SJCRH30 (cell line): ENCODE results near the gene TAOK1. TPM values are rescaled to one million over a fixed set of nuclear protein-coding genes. Genes with fewer than 3 reads are reported as not detected.
A peak's percentile ranks its signal among the peaks of the same experiment; 100 is the strongest.

Experiments
- DNase-seq, 2 experiments: peaks; one replicate each; pipeline ENCODE4 v3.0.0-alpha.2; 2015 to 2020
- H3K27ac ChIP-seq: fragments of 250-450 bp; sonication (Bioruptor Pico); 2 replicates; pipeline ENCODE4 v1.5.1; 2020; ENCODE audit warnings: mild to moderate bottlenecking, moderate library complexity
- H3K27me3 ChIP-seq: fragments of 250-450 bp; sonication (Bioruptor Pico); 2 replicates; pipeline ENCODE4 v1.5.1; 2020; ENCODE audit warnings: mild to moderate bottlenecking, moderate library complexity
- H3K36me3 ChIP-seq: fragments of 250-450 bp; sonication (Bioruptor Pico); 2 replicates; pipeline ENCODE4 v1.5.1; 2020; ENCODE audit warnings: mild to moderate bottlenecking, moderate library complexity
- H3K4me1 ChIP-seq: fragments of 250-450 bp; sonication (Bioruptor Pico); 2 replicates; pipeline ENCODE4 v1.5.1; 2020; ENCODE audit warnings: mild to moderate bottlenecking, moderate library complexity
- H3K4me3 ChIP-seq: fragments of 250-450 bp; sonication (Bioruptor Pico); 2 replicates; pipeline ENCODE4 v1.5.1; 2020; ENCODE audit warnings: mild to moderate bottlenecking, moderate library complexity
- H3K9me3 ChIP-seq: fragments of 250-450 bp; sonication (Bioruptor Pico); replicated peaks from 2 replicates; pipeline ENCODE4 v1.5.1; 2020; ENCODE audit warnings: mild to moderate bottlenecking, moderate library complexity
- total RNA-seq: library from RNA; depleted of rRNA; stranded (reverse); fragments of >200 nt; shearing (Covaris generic); gene quantifications from 2 replicates; pipeline ENCODE4 v1.2.3, GENCODE V29; 2014

TAOK1 gene
- total RNA-seq, 1 experiment from 2014 or later: 66.3 TPM

DNA sequence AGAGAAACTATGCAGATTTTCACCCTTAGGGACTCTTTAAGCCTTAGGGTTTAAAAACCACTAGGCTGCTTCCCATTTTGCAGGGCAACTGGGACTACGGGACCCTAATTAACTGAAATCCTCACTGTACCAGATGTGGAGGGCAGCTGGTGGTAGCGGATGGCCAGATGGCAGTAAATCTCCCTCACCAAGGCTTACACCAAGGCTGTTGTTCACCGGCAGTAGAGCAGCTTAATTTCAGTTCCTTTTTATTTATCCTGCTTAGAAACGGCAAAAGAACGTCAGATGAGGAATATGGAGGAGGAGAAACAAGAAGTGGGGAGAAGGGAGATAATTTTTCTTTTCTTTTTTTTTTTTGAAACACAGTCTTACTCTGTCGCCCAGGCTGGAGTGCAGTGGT, 170.2 kb downstream of the TAOK1 start:
- peaks cover 11% of the 10 kb centered on the region for H3K4me1 ChIP-seq
- DNase-seq: peak in 1 of 2 experiments; percentile 55
- H3K27ac ChIP-seq: no peak overlapping the region
- no peaks in the 10 kb centered on the region for H3K9me3 ChIP-seq
- no peak overlapping the region for H3K4me3 ChIP-seq
- H3K27me3 ChIP-seq: no peaks in the 10 kb centered on the region
- H3K36me3 ChIP-seq: no peaks in the 10 kb centered on the region

DNA sequence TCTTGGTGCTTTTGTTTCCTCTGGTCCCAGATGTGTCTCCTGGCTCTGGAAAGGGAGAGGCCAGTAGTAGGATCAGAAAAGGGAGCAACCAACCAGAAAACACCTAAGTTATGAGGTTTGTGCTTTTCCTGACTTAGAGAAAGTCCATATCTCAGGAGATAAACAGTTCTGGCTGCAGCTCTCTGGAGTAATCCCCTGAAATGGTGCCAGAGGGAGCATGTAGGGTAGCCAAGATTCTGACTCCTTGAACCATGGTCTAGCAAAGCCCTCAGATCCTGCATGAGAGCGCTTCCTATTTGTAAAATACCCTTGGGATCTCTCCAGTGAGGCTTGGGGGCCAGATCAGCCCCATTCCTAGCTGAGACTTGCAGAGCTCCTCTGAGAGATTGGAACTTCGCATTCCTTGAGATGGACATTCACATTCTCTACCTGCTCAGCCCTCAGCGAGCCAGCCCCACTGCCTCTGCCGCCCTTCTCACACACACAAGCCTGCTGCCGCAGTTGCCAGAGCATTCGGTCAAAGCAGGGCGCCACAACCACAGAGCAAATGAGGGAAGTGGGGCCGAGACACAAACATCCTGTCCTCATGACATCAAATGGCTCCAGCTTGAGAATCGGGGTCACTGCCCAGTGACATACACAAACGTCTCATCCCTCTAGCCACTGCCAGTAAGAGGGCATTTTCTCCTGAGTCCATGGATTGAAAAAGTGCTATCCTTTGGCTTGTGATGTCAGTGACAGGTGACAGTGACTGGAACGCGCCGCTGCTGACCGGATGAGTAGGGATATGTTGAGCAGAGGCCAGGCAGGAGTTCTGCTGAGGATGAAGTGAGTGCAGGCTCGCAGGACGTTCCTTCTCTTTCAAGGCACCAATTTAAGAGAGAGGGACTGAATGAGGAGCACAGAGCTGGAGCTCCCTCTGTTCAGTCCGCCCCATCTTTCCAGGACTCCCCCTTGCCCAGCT, 171.7 kb downstream of the TAOK1 start:
- Histone ChIP-seq H3K27me3 (no peaks in the 10 kb centered on the region), H3K4me1 (peaks cover 11% of the 10 kb centered on the region), H3K9me3 (no peaks in the 10 kb centered on the region), H3K4me3 (no peak overlapping the region), H3K27ac (no peak overlapping the region), H3K36me3 (no peaks in the 10 kb centered on the region)
- no peak for DNase-seq

DNA sequence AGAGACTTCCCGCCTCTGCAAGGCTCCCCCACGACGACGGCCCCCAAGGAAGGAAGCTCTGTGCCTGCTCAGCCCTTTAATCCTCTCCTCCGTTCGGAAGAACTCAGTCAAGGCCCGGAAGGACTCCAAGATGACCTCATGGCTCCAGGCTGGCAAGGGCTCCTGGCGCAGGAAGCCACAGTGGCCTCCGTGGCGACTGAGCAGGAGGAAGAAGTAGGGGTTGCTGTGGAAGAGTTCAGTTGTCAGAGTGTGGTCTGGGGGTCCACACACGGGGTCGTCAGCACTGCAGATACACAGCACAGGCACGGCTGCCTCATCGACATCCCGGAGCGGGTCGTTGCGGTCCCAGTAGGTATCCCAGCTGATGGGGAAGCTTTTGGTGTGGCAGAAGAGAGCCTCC, 172.5 kb downstream of the TAOK1 start:
- no peak overlapping the region for H3K4me3 ChIP-seq
- no peaks in the 10 kb centered on the region for H3K27me3 ChIP-seq
- no peak overlapping the region for H3K27ac ChIP-seq
- no peak for DNase-seq
- peaks cover 11% of the 10 kb centered on the region for H3K4me1 ChIP-seq
- no peaks in the 10 kb centered on the region for H3K36me3 ChIP-seq
- H3K9me3 ChIP-seq: no peaks in the 10 kb centered on the region

- peak; percentile 90 to 96 for DNase-seq
- H3K27ac ChIP-seq: peak overlapping the region; percentile 12; the same call in 1 of the 2 replicates
Measured at GRCh38 chr17:29563816-29564215, 173.7 kb downstream of the TAOK1 start.

DNA sequence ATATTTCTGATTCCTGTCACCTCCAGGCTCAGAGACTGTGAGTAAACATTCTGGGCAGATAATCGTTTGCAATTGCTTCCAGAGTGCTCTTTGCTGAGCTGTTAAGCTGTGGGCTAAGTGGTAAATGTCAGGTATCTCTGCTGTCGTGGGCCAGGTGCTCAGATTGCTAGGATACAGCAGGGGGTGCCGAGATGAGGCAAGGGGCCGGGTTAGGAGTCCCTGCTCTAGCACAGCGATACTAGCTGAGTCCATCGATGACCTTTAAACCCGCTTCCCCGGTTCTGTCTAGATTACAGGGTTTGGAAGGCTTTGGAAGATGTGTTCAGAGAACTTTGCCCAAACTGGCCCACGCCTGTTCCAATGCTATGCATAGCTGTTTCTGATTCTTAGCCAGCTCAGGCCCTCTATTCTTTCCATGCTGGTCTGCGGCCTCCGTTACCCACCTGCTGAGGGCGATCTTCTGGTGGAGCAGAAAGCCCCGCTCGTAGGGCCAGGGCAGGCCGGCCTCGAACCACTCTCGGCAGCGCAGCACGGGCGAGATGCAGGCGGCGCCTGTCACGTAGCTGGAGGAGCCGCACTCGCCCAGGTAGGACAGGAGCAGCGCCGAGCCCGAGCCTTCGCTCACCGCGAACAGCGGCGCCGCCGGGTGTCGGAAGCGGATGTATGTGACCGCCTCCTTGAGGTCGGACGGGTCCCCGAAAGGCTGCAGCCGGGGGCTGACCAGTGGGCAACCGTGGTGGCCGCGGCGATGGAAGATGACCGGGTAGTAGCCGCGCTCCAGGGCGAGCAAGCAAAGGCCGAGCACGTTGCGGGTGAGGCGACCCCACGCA, 175.7 kb downstream of the TAOK1 start:
- Histone ChIP-seq H3K36me3 (no peaks in the 10 kb centered on the region), H3K9me3 (no peaks in the 10 kb centered on the region), H3K27me3 (no peaks in the 10 kb centered on the region), H3K4me1 (peaks cover 11% of the 10 kb centered on the region), H3K27ac (no peak overlapping the region), H3K4me3 (peak overlapping the region; percentile 94)
- no peak for DNase-seq

More at GRCh38 chr17:29563816-29564215, 173.7 kb downstream of the TAOK1 start:
- Histone ChIP-seq H3K27me3 (no peaks in the 10 kb centered on the region), H3K4me1 (peaks cover 11% of the 10 kb centered on the region), H3K36me3 (no peaks in the 10 kb centered on the region), H3K4me3 (no peak overlapping the region), H3K9me3 (no peaks in the 10 kb centered on the region)

- peak within 1 kb of the TSS; percentile 94 for H3K4me3 ChIP-seq
- peaks cover 11% of the 10 kb centered on the region for H3K4me1 ChIP-seq
- no peaks in the 10 kb centered on the region for H3K27me3 ChIP-seq
- H3K27ac ChIP-seq: peak within 1 kb of the TSS; percentile 69
- DNase-seq: peak; percentile 63 to 65
- no peaks in the 10 kb centered on the region for H3K36me3 ChIP-seq
- H3K9me3 ChIP-seq: no peaks in the 10 kb centered on the region
Measured at GRCh38 chr17:29566473-29567303, 176.5 kb downstream of the TAOK1 start, which contains the start of gene ABHD15. Gene ABHD15 (minus strand): TSS chr17:29567037. CDS start chr17:29566966, 71 bp downstream.

DNA sequence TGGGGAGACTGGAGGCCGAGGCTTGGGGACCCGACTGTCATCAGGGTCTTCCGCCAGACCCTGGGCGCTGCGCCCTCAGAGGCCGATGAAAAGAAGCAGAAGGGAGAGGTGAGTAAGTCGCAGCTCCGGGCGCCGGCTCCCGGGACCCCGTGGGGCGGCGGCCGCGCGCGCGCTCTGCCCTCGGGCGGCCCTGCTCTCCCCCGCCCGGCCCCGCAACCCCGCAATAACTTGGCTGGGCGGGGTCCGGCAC, 177.1 kb downstream of the TAOK1 start:
- Histone ChIP-seq H3K9me3 (no peaks in the 10 kb centered on the region), H3K4me1 (peaks cover 11% of the 10 kb centered on the region), H3K4me3 (peak overlapping the region; percentile 94), H3K27ac (peak overlapping the region; percentile 69; the same call in 1 of the 2 replicates), H3K36me3 (no peaks in the 10 kb centered on the region), H3K27me3 (no peaks in the 10 kb centered on the region)
- no peak for DNase-seq

GRCh38 chr17:29567554-29568330, 177.6 kb downstream of the TAOK1 start:
- Histone ChIP-seq H3K4me1 (peaks cover 11% of the 10 kb centered on the region), H3K36me3 (no peaks in the 10 kb centered on the region), H3K27me3 (no peaks in the 10 kb centered on the region), H3K27ac (peak overlapping the region; percentile 69), H3K9me3 (no peaks in the 10 kb centered on the region), H3K4me3 (peak overlapping the region; percentile 94)
- peak; percentile 80 to 82 for DNase-seq

DNA sequence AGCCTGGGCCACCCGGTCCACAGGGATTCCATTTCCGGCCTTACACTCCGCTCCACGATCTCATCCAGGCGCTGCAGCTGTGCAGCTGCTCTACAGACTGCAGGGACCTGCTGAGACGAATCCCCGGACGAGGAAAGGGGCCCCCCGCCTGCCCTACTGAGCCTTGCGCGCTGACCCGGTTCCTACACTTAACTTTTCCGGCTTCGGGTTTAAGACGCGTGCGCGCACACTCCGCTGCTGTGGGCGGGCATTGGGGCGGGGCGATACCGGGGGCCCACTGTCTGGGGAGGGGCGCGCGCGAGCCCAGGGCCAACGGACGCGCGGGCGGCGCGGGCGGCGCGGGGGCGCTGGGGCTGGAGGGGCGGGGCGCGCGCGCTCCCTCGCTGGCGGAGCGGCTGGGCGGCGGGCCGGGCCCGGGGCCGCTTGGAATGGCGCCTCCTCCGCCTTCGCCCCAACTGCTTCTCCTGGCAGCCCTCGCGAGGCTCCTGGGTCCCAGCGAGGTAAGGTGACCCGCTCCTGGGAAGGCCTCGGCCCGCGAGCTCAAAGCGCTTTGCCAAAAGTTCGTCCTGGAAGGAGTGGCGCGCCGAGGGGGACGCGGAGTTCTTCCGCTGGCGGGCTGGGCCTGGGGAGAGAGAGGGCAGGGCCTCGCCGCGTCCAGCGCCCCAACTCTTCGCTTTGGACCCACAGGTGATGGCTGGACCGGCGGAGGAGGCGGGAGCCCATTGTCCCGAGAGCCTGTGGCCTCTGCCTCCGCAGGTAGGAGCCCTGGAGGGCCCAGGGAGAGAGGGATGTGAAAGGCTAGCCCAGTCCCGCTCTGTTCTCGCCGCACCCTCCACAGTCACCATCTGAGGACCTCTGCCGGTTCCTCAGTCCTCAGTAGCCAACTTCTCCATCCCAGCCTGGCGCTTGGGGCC, 178.4 kb downstream of the TAOK1 start, which contains the start of gene TP53I13:
Gene TP53I13 (plus strand): TSS at position 371 of the 914 bp plus-strand sequence. CDS start 58 bp downstream, at position 429.
- Histone ChIP-seq H3K27ac (peak within 1 kb of the TSS; percentile 76), H3K27me3 (no peaks in the 10 kb centered on the region), H3K36me3 (peaks cover 4% of the 10 kb centered on the region; the same call in 1 of the 2 replicates), H3K9me3 (no peaks in the 10 kb centered on the region), H3K4me3 (peak within 1 kb of the TSS; percentile 94), H3K4me1 (peaks cover 11% of the 10 kb centered on the region)
- peak; percentile 97 for DNase-seq

DNA sequence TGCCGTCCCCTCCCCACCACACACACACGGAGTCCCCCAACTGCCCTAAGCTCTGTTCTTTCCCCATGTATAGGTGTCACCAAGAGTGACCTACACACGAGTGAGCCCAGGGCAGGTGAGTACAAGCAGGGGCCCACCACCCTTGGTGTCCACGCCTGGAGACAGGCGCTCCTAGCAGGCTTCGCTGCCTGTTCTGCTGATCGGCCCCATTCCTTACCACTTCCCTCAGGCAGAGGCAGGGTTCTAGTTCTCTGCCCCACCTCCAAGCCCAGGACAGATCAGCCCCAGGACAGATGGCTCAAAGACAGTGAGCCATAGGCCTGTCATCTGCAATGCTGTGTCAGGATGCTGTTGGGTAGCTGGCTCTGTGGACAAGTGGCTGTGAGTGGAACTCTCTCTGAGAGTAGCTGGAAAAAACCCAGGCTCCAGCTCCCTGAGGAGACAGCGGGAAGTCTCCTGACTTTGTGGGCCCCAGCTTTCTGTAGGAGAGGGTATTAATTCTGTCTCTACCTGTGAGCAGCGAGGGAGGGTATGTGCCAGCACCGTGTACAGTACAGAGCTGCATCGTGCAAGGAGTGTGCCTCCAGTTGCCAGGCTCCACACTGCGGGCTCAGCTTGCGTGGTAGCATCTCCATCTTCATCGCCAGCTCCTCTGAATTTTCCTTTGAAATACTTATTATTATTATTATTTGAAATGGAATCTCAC, 179.2 kb downstream of the TAOK1 start:
- Histone ChIP-seq H3K27ac (peak overlapping the region; percentile 76; the same call in 1 of the 2 replicates), H3K4me3 (peak overlapping the region; percentile 94)

GRCh38 chr17:29570521-29570920, 180.4 kb downstream of the TAOK1 start:
- Histone ChIP-seq H3K4me1 (no peaks in the 10 kb centered on the region), H3K27me3 (no peaks in the 10 kb centered on the region), H3K9me3 (no peaks in the 10 kb centered on the region), H3K27ac (no peak overlapping the region), H3K4me3 (no peak overlapping the region), H3K36me3 (peaks cover 14% of the 10 kb centered on the region)
- no peak for DNase-seq

More for the DNA sequence above, 179.2 kb downstream of the TAOK1 start:
- Histone ChIP-seq H3K4me1 (peaks cover 5% of the 10 kb centered on the region), H3K27me3 (no peaks in the 10 kb centered on the region), H3K36me3 (peaks cover 8% of the 10 kb centered on the region), H3K9me3 (no peaks in the 10 kb centered on the region)
- DNase-seq: peak in 1 of 2 experiments; percentile 47

DNA sequence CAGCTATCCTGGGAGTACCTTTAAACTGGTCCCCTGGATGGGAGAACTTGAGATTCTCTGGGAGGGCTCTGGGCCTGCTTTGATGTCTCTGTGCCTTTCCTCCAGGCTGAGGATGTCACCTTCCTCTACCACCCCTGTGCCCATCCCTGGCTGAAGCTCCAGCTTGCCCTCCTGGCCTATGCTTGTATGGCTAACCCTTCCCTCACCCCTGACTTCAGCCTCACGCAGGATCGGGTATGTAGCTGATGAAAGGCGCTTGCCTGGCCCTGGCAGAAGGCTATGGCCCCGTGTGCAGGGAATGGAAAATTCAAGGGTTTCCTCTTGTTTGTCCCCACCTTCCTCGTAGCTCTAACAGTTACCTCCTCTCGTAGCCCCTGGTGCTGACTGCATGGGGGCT, 181.3 kb downstream of the TAOK1 start:
- Histone ChIP-seq H3K4me3 (no peak overlapping the region), H3K9me3 (no peaks in the 10 kb centered on the region), H3K36me3 (peaks cover 16% of the 10 kb centered on the region), H3K4me1 (no peaks in the 10 kb centered on the region), H3K27me3 (no peaks in the 10 kb centered on the region), H3K27ac (no peak overlapping the region)
- DNase-seq: no peak
